Keratinocyte (primary cell): Measurements from ENCODE around the gene OR4L1. TPM values are rescaled to one million over a fixed set of nuclear protein-coding genes. Genes with fewer than 3 reads are reported as not detected.
"Not testable (repeated sequence)": the region's sequence is repeated elsewhere in the genome, so short reads cannot be mapped to it uniquely, and the experiment has no call there.

Experiments
- DNase-seq: peaks from one replicate; pipeline ENCODE4 v3.0.0-alpha.2; 2011; ENCODE audit warnings: low read depth, missing footprints, low spot score
- FAIRE-seq: peaks from 2 replicates; lab custom pipeline; 2011; peaks lifted over from hg19 to GRCh38; lab: Jason Lieb, UNC
- H2AFZ ChIP-seq: 2 replicates; pipeline ENCODE4 v1.6.0; 2012; ENCODE audit warnings: low read length, control low read depth, inconsistent platforms; ENCODE audit not compliant: control insufficient read depth
- H3K27ac ChIP-seq: 2 replicates; pipeline ENCODE4 v1.5.1; 2011; ENCODE audit warnings: low read length; ENCODE audit not compliant: control insufficient read depth, insufficient read depth
- H3K27me3 ChIP-seq: 3 replicates; pipeline ENCODE4 v1.6.0; 2011; ENCODE audit warnings: low read length; ENCODE audit not compliant: control insufficient read depth, insufficient read depth; ENCODE audit errors: extremely low read depth
- H3K36me3 ChIP-seq, 2 experiments: 2 replicates in 1 of 2; 3 replicates in 1 of 2; pipeline ENCODE4 v1.5.1; 2011; ENCODE audit warnings: low read length in 2 of 2, mild to moderate bottlenecking in 1 of 2; ENCODE audit not compliant: control insufficient read depth in 2 of 2, insufficient read depth in 2 of 2; ENCODE audit errors: extremely low read depth in 1 of 2
- H3K4me1 ChIP-seq: 3 replicates; pipeline ENCODE4 v1.5.1; 2011; ENCODE audit warnings: low read length; ENCODE audit not compliant: control insufficient read depth, insufficient read depth; ENCODE audit errors: extremely low read depth
- H3K4me2 ChIP-seq: 3 replicates; pipeline ENCODE4 v1.6.0; 2011; ENCODE audit warnings: low read depth, low read length; ENCODE audit not compliant: control insufficient read depth, insufficient read depth; ENCODE audit errors: extremely low read depth
- H3K4me3 ChIP-seq, 3 experiments: fragments of 200-600 bp in 1 of 3; sonication (generic) in 1 of 3; 2 replicates in 2 of 3; 3 replicates in 1 of 3; pipeline ENCODE4 v1.5.1; 2011 to 2016; ENCODE audit warnings: low read length in 3 of 3, mild to moderate bottlenecking in 3 of 3, control low read depth in 2 of 3, inconsistent platforms in 1 of 3, low read depth in 1 of 3, mixed read lengths in 1 of 3, mixed run types in 1 of 3, moderate library complexity in 1 of 3; ENCODE audit not compliant: control insufficient read depth in 2 of 3, insufficient read depth in 2 of 3; ENCODE audit errors: extremely low read depth in 1 of 3
- H3K79me2 ChIP-seq: 2 replicates; pipeline ENCODE4 v1.6.0; 2012; ENCODE audit warnings: low read length; ENCODE audit not compliant: control insufficient read depth, insufficient read depth
- H3K9ac ChIP-seq: 3 replicates; pipeline ENCODE4 v1.6.0; 2011; ENCODE audit warnings: low read length; ENCODE audit not compliant: control insufficient read depth, insufficient read depth; ENCODE audit errors: extremely low read depth
- H3K9me1 ChIP-seq: 3 replicates; pipeline ENCODE4 v1.6.0; 2011; ENCODE audit warnings: low read length; ENCODE audit not compliant: control insufficient read depth, insufficient read depth; ENCODE audit errors: extremely low read depth
- H3K9me3 ChIP-seq: 2 replicates; pipeline ENCODE4 v1.5.1; 2012; ENCODE audit warnings: low read depth, low read length; ENCODE audit not compliant: control insufficient read depth
- H4K20me1 ChIP-seq: 3 replicates; pipeline ENCODE4 v1.6.0; 2011; ENCODE audit warnings: low read length; ENCODE audit not compliant: control insufficient read depth, insufficient read depth; ENCODE audit errors: extremely low read depth
- EZH2 ChIP-seq: IDR thresholded peaks from one replicate; pipeline ENCODE4 v1.6.1; 2012; ENCODE audit warnings: inconsistent platforms, mild to moderate bottlenecking, low read length, moderate library complexity
- dilution Hi-C: fragments of 300-500 bp; cut with MboI; formaldehyde crosslinking; loops from one replicate; pipeline ENCODE4 v1.7.0; 2020; ENCODE audit warnings: low sequenced_read_pairs; ENCODE audit not compliant: extremely low pct_ligation_motif_present
- polyA plus RNA-seq, 5 experiments: library from polyadenylated mRNA; depleted of rRNA in 3 of 5; stranded (reverse) in 3 of 5; stranded (forward) in 1 of 5; unstranded in 1 of 5; fragments of >200 nt; gene quantifications; 1 replicate in 1 of 5; 2 replicates in 3 of 5; 3 replicates in 1 of 5; pipeline versions ENCODE4 v1.2.1 to v1.2.3, GENCODE V29; 2011 to 2012; ENCODE audit warnings: missing spikeins in 2 of 5, low read depth in 1 of 5, low replicate concordance in 1 of 5
- TF ChIP-seq, protein P1 (sequence below), 3 experiments: IDR thresholded peaks in 1 of 3; conservative IDR thresholded peaks in 1 of 3; optimal IDR thresholded peaks in 1 of 3; 2 replicates in 2 of 3; 3 replicates in 1 of 3; pipeline versions ENCODE3 to v1.5.1; 2011; ENCODE audit warnings: low read length in 3 of 3, mild to moderate bottlenecking in 3 of 3, moderate library complexity in 2 of 3, control low read depth in 1 of 3, inconsistent platforms in 1 of 3; ENCODE audit not compliant: insufficient read depth in 2 of 3; ENCODE audit errors: extremely low read depth in 1 of 3

The OR4L1 gene
- polyA plus RNA-seq, 1 donor (not counting 4 experiments of a cell fraction or from before 2014, with no cell fraction given) = not detected

DNA sequence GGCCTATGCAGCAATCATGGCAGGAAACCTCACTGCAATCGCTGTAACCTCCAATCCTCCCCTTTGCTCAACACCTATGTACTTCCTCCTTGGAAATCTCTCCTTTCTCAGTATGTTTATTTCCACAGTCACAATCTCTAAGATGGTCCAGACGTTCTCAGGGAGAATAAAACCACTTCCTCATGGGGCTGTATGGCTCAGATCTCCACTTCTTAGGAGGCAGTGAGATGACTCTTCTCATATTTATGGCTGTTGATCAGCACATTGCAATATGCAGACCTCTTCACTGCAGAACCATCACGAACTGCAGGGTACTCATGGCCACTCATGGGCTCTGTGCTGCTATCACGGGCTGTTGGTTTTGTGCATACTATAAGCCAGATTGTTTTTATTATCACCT, 33.6 kb downstream of the OR4L1 start:
- H3K27me3 ChIP-seq = no peaks in the 10 kb centered on the region
- dilution Hi-C loops = no loop called here
- no peaks in the 10 kb centered on the region for H3K79me2 ChIP-seq
- H4K20me1 ChIP-seq = no peaks in the 10 kb centered on the region
- H2AFZ ChIP-seq = no peak overlapping the region
- TF ChIP-seq EZH2 = no peak
- TF ChIP-seq, protein P1, sequence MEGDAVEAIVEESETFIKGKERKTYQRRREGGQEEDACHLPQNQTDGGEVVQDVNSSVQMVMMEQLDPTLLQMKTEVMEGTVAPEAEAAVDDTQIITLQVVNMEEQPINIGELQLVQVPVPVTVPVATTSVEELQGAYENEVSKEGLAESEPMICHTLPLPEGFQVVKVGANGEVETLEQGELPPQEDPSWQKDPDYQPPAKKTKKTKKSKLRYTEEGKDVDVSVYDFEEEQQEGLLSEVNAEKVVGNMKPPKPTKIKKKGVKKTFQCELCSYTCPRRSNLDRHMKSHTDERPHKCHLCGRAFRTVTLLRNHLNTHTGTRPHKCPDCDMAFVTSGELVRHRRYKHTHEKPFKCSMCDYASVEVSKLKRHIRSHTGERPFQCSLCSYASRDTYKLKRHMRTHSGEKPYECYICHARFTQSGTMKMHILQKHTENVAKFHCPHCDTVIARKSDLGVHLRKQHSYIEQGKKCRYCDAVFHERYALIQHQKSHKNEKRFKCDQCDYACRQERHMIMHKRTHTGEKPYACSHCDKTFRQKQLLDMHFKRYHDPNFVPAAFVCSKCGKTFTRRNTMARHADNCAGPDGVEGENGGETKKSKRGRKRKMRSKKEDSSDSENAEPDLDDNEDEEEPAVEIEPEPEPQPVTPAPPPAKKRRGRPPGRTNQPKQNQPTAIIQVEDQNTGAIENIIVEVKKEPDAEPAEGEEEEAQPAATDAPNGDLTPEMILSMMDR (optimal IDR thresholded peaks at IDR 0.05 in 1 of 3, IDR thresholded peaks at IDR 0.05 in 1 of 3, conservative IDR thresholded peaks at IDR 0.05 in 1 of 3; ENCODE audit: extremely low read depth in 1 of 3, insufficient read depth in 2 of 3, low read length in 3 of 3) = no peak
- FAIRE-seq = no peak
- H3K4me3 ChIP-seq = no peak overlapping the region
- no peaks in the 10 kb centered on the region for H3K9me1 ChIP-seq
- no peak for DNase-seq
- H3K4me1 ChIP-seq = no peaks in the 10 kb centered on the region
- H3K27ac ChIP-seq = no peak overlapping the region
- no peak overlapping the region for H3K4me2 ChIP-seq
- no peaks in the 10 kb centered on the region for H3K36me3 ChIP-seq
- no peak overlapping the region for H3K9ac ChIP-seq
- no peaks in the 10 kb centered on the region for H3K9me3 ChIP-seq

DNA sequence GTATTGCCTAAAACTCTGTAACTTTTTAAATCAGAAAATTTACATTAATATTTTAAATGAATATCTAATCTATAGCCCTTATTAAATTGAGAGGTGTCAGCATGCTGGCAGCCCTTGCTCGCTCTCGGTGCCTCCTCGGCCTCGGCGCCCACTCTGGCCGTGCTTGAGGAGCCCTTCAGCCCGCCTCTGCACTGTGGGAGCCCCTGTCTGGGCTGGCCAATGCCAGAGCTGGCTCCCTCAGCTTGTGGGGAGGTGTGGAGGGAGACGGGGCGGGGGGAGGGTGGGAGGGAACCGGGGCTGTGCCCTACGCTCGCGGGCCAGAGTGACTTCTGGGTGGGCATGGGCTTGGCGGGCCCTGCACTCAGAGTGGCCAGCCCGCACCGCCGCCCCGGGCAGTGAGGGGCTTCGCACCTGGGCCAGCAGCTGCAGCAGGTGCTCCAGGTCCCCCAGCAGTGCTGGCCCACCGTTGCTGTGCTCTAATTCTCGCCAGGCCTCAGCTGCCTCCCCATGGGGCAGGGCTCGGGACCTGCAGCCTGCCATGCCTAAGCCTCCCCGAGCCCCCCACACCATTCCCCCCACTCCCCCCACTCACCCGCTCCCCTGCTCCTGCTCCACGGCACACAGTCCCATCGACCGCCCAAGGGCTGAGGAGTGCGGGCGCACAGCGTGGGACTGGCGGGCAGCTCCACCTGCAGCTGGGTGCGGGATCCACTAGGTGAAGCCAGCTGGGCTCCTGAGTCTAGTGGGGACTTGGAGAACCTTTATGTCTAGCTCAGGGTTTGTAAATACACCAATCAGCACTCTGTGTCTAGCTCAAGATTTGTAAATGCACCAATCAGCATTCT, 39.3 kb downstream of the OR4L1 start:
- H3K27ac ChIP-seq, DNase-seq, H3K4me3 ChIP-seq, H4K20me1 ChIP-seq, H3K9ac ChIP-seq, FAIRE-seq, H3K79me2 ChIP-seq, H3K4me1 ChIP-seq, H3K27me3 ChIP-seq, H3K9me1 ChIP-seq, dilution Hi-C loops, H3K36me3 ChIP-seq, H3K9me3 ChIP-seq, H3K4me2 ChIP-seq, H2AFZ ChIP-seq: not testable (repeated sequence)
